Measurements from ENCODE around the gene S1PR4. TPM values are rescaled to one million over a fixed set of nuclear protein-coding genes. Genes with fewer than 3 reads are reported as not detected.

Gene S1PR4
- total and polyA plus RNA-seq, 2 donors (not counting 1 experiment from before 2014, with no cell fraction given): not detected

GRCh38 chr19:3183721-3184641 lies 5.4 kb downstream of the S1PR4 start:
- Histone ChIP-seq H3K36me3 (ENCODE audit: control insufficient read depth, insufficient read depth, low read length) (peaks cover 1% of the 10 kb centered on the region), H3K4me2 (ENCODE audit: extremely low read depth, insufficient read depth, low read length) (no peak overlapping the region), H3K4me3 (replicated peaks in 1 of 4; ENCODE audit: control extremely low read depth in 1 of 4, insufficient read depth in 1 of 4, low read depth in 3 of 4, low read length in 4 of 4) (no peak overlapping the region), H4K20me1 (ENCODE audit: control insufficient read depth, extremely low read depth, insufficient read depth, low read length) (no peaks in the 10 kb centered on the region), H2AFZ (ENCODE audit: low read length) (no peak overlapping the region), H3K9ac (ENCODE audit: insufficient read depth, low read length) (no peak overlapping the region), H3K4me1 (ENCODE audit: control insufficient read depth, extremely low read depth, insufficient read depth, low read length) (peaks cover 9% of the 10 kb centered on the region), H3K27me3 (ENCODE audit: control insufficient read depth, insufficient read depth, low read length) (no peaks in the 10 kb centered on the region), H3K27ac (ENCODE audit: insufficient read depth, low read length) (no peak overlapping the region), H3K9me3 (ENCODE audit: control insufficient read depth, insufficient read depth, low read depth, low read length) (no peaks in the 10 kb centered on the region), H3K79me2 (ENCODE audit: control insufficient read depth, insufficient read depth, low read length) (peaks cover 31% of the 10 kb centered on the region)
- TF ChIP-seq CTCF (conservative IDR thresholded peaks at IDR 0.05 in 1 of 2, IDR thresholded peaks at IDR 0.05 in 1 of 2; ENCODE audit: low read depth in 1 of 2, low read length in 2 of 2) (no peak), EZH2 (IDR thresholded peaks at IDR 0.05; ENCODE audit: low read length, missing control alignments) (no peak)
- DNase-seq (ENCODE audit: low read depth in 2 of 2): no peak

- no peak for TF ChIP-seq CTCF (conservative IDR thresholded peaks at IDR 0.05 in 1 of 2, IDR thresholded peaks at IDR 0.05 in 1 of 2; ENCODE audit: low read depth in 1 of 2, low read length in 2 of 2)
- no peak for TF ChIP-seq EZH2 (IDR thresholded peaks at IDR 0.05; ENCODE audit: low read length, missing control alignments)
- peak overlapping the region; percentile 90 for H2AFZ ChIP-seq (ENCODE audit: low read length)
- peak overlapping the region; percentile 84 to 91 (median 85) for H3K4me3 ChIP-seq (replicated peaks in 1 of 4; ENCODE audit: control extremely low read depth in 1 of 4, insufficient read depth in 1 of 4, low read depth in 3 of 4, low read length in 4 of 4)
- H3K9ac ChIP-seq (ENCODE audit: insufficient read depth, low read length): no peak overlapping the region
- H4K20me1 ChIP-seq (ENCODE audit: control insufficient read depth, extremely low read depth, insufficient read depth, low read length): no peaks in the 10 kb centered on the region
- no peaks in the 10 kb centered on the region for H3K27me3 ChIP-seq (ENCODE audit: control insufficient read depth, insufficient read depth, low read length)
- H3K4me1 ChIP-seq (ENCODE audit: control insufficient read depth, extremely low read depth, insufficient read depth, low read length): peaks cover 9% of the 10 kb centered on the region
- peak overlapping the region; percentile 71 for H3K27ac ChIP-seq (ENCODE audit: insufficient read depth, low read length)
- peak overlapping the region; percentile 80 for H3K4me2 ChIP-seq (ENCODE audit: extremely low read depth, insufficient read depth, low read length)
- DNase-seq (ENCODE audit: low read depth in 2 of 2): no peak
- peaks cover 41% of the 10 kb centered on the region for H3K79me2 ChIP-seq (ENCODE audit: control insufficient read depth, insufficient read depth, low read length)
- no peaks in the 10 kb centered on the region for H3K9me3 ChIP-seq (ENCODE audit: control insufficient read depth, insufficient read depth, low read depth, low read length)
- H3K36me3 ChIP-seq (ENCODE audit: control insufficient read depth, insufficient read depth, low read length): peaks cover 6% of the 10 kb centered on the region
Measured at GRCh38 chr19:3184847-3185460, 6.4 kb downstream of the S1PR4 start.

- DNase-seq (ENCODE audit: low read depth in 2 of 2): peak; percentile 89 to 95
- H2AFZ ChIP-seq (ENCODE audit: low read length): peak within 1 kb of the TSS; percentile 92
- H4K20me1 ChIP-seq (ENCODE audit: control insufficient read depth, extremely low read depth, insufficient read depth, low read length): no peaks in the 10 kb centered on the region
- peaks cover 9% of the 10 kb centered on the region for H3K4me1 ChIP-seq (ENCODE audit: control insufficient read depth, extremely low read depth, insufficient read depth, low read length)
- H3K9me3 ChIP-seq (ENCODE audit: control insufficient read depth, insufficient read depth, low read depth, low read length): no peaks in the 10 kb centered on the region
- H3K4me3 ChIP-seq (replicated peaks in 1 of 4; ENCODE audit: control extremely low read depth in 1 of 4, insufficient read depth in 1 of 4, low read depth in 3 of 4, low read length in 4 of 4): peak within 1 kb of the TSS; percentile 84 to 96 (median 88)
- no peaks in the 10 kb centered on the region for H3K27me3 ChIP-seq (ENCODE audit: control insufficient read depth, insufficient read depth, low read length)
- no peak for TF ChIP-seq EZH2 (IDR thresholded peaks at IDR 0.05; ENCODE audit: low read length, missing control alignments)
- TF ChIP-seq CTCF (conservative IDR thresholded peaks at IDR 0.05 in 1 of 2, IDR thresholded peaks at IDR 0.05 in 1 of 2; ENCODE audit: low read depth in 1 of 2, low read length in 2 of 2): no peak
- H3K79me2 ChIP-seq (ENCODE audit: control insufficient read depth, insufficient read depth, low read length): peaks cover 47% of the 10 kb centered on the region
- H3K4me2 ChIP-seq (ENCODE audit: extremely low read depth, insufficient read depth, low read length): peak within 1 kb of the TSS; percentile 96
- peak within 1 kb of the TSS; percentile 88 for H3K9ac ChIP-seq (ENCODE audit: insufficient read depth, low read length)
- H3K27ac ChIP-seq (ENCODE audit: insufficient read depth, low read length): peak within 1 kb of the TSS; percentile 72
- H3K36me3 ChIP-seq (ENCODE audit: control insufficient read depth, insufficient read depth, low read length): peaks cover 7% of the 10 kb centered on the region
Measured at GRCh38 chr19:3185461-3186159, 7.0 kb downstream of the S1PR4 start, which contains the start of gene NCLN. NCLN (plus strand) TSS chr19:3185930; CDS start chr19:3186031, 101 bp downstream.

Data from fibroblast of lung (primary cell).